NCI-H2227 (cell line): ENCODE measurements around the gene RNF40.

Source experiments
- DNase-seq: peaks from one replicate; lab custom pipeline; 2025; ENCODE audit not compliant: unreplicated experiment; lab: John Stamatoyannopoulos, UW

Gene RNF40

DNA sequence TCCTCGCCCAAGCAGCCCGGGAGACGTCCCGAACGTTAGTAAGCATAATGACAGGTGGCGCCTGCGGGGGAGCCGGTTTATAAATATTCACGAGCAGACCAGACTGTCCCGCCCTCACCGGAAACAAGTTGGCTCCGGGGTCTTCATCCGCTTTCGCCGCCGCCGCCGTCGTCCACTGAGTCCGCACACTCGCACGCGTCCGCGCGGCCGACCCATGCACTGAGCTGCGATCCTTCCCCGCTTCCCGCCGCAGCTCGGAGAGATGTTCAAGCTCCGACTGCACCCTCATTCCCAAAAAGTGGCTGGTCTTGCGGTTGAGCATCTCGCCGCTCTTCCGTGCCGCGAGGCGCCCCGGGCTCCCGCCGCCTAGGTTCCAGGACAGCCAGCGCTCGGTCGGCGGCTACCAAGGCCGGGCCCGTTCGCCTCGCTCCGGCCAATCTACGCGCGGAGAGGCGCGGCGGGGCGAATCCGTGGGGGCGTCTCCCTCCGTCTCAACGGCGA lies 645 bp upstream of the RNF40 start:
- peak; percentile 69 for DNase-seq

DNA sequence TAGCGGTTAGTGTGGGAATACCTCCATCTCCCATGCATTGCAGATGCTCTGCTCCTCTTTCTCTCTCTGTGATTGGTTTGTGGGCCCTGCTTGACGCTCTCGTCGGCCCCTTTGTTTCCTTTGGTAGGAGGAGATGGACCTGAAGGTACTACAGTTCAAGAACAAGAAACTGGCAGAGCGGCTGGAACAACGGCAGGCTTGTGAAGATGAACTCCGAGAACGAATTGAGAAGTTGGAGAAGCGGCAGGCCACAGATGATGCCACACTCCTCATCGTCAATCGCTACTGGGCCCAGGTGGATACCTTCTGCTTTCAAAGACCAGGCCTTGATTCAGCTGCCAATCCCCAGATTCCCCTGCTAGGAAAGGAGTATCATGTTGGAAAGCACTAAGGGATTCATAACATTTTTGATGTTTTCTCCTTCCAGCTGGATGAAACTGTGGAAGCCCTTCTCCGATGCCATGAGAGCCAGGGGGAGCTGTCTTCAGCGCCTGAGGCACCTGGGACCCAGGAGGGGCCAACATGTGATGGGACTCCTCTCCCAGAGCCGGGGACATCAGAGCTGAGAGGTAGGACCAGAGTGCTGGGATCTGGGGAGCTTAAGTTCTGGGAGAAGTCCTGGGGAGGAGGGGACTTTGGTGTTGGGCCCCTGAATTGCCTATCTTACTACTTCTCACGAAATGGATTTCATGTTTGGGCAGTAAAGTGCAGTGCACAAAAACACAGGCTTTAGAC lies 1.0 kb downstream of the RNF40 start:
- DNase-seq = no peak

DNA sequence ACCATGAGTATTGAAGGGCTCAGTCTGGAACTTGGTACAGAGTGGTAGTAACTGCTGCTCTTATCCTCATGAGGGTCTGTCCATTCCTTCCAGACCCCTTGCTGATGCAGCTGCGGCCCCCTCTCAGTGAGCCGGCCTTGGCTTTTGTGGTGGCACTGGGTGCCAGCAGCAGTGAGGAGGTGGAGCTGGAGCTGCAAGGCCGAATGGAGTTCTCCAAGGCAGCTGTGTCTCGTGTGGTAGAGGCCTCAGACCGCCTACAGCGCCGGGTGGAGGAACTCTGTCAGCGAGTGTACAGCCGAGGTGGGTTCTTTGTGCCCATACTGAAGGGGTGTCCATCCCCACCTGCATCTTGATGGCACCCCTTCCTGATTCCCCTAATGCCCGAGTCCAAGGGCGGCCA lies 2.0 kb downstream of the RNF40 start:
- no peak for DNase-seq

DNA sequence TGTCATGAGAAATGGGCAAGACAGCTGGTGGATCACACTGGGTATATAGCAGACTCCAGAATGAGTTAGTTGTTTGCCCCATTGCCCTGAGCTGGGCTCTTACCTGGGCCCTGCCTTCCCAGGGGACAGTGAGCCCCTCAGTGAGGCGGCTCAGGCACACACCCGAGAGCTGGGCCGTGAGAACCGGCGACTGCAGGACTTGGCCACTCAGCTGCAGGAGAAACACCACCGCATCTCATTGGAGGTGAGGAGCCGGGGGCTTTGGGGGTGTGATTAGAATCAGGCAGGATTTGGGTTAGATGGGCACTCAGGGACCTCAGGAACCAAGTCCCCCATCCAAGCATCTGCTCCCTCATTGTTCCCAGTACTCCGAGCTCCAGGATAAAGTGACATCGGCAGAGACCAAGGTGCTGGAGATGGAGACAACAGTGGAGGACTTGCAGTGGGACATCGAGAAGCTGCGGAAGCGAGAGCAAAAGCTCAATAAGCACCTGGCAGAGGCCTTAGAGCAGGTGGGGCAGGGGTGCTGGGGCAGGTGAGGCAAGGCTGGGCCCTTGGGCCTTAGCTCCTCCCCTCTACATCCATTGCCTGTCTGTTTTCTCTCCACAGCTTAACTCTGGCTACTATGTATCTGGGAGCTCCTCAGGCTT lies 2.8 kb downstream of the RNF40 start:
- DNase-seq = no peak

DNA sequence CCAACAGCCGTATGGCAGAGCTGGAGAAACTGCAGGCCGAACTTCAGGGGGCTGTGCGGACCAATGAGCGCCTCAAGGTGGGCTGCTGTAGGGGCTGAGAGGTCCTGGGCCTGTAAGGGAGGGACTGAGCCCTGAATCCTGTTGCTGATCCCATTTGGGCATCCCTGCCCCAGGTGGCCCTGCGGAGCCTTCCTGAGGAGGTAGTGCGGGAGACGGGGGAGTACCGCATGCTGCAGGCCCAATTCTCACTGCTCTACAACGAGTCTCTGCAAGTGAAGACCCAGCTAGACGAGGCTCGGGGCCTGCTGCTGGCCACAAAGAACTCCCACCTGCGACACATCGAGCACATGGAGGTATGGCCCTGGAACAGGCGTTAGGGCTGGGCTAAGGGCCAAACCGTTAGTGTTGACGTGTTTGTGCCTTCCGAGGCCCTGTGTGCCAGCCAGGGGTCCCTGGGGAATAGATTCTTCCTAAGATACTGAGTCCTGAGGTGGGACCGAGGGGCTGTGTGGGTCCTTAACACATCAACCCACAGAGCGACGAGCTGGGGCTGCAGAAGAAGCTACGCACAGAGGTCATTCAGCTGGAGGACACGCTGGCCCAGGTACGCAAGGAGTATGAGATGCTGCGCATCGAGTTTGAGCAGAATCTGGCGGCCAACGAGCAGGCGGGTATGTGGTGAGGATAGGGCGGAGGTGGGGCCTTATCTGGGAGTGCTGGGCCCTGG lies 4.2 kb downstream of the RNF40 start:
- DNase-seq = no peak

DNA sequence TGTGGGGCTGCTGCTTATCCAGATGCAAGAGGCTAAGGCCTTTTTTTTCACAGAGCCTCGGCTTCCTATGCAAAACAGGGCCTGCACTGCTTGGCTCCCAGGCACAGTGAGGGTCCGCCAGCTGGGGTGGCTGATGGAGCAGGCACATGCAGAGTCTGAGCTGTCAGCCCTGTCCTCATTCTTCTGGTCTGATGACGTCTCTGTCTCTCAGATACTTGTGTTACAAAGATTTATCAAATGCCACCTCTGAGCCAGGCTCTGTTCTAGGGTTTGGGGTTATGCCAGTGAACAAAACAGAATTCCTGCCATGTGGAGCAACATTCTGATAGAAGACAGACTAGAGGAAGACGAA lies 4.8 kb downstream of the RNF40 start:
- DNase-seq = no peak

DNA sequence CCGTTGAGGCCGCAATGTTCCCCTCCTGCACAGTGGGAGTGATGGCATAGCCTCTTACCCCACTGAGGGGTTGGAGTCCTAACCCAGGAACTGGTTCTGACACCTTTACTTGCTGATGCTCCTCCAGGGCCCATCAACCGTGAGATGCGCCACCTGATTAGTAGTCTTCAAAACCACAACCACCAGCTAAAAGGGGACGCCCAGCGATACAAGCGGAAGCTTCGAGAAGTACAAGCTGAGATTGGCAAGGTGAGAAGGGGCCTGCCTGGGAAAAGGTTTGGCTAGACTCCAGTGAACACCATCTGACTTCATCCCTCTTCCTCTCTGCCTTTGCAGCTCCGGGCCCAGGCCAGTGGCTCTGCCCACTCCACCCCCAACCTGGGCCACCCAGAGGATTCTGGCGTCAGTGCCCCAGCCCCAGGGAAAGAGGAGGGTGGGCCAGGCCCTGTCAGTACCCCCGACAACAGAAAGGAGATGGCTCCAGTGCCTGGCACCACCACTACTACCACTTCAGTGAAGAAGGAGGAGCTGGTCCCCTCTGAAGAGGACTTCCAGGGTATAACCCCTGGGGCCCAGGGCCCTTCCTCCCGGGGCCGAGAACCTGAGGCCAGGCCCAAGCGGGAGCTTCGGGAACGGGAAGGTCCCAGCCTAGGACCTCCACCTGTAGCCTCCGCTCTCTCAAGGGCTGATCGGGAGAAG lies 5.8 kb downstream of the RNF40 start:
- DNase-seq = no peak

DNA sequence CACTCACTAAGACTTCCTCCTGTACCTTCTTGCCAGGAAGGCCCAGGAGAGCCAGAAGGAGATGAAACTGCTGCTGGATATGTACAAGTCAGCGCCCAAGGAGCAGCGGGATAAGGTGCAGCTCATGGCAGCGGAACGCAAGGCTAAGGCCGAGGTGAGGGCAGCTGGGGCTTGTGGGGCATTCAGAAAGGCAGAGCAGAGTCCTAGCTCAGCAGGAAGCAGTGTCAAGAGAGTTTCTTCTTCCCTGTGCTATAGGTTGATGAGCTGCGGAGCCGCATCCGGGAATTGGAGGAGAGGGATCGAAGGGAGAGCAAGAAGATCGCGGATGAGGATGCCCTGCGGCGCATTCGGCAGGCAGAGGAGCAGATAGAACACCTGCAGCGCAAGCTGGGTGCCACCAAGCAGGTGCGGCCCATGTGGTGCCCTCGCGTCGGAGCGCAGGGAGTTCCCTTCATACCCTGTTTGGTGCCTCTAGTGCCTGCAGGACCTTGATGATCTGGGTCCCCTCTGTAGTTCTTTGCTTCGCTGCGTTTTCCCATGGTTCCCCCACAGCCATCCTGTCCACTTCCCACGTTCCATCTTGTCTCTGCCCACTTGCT lies 6.6 kb downstream of the RNF40 start:
- no peak for DNase-seq

DNA sequence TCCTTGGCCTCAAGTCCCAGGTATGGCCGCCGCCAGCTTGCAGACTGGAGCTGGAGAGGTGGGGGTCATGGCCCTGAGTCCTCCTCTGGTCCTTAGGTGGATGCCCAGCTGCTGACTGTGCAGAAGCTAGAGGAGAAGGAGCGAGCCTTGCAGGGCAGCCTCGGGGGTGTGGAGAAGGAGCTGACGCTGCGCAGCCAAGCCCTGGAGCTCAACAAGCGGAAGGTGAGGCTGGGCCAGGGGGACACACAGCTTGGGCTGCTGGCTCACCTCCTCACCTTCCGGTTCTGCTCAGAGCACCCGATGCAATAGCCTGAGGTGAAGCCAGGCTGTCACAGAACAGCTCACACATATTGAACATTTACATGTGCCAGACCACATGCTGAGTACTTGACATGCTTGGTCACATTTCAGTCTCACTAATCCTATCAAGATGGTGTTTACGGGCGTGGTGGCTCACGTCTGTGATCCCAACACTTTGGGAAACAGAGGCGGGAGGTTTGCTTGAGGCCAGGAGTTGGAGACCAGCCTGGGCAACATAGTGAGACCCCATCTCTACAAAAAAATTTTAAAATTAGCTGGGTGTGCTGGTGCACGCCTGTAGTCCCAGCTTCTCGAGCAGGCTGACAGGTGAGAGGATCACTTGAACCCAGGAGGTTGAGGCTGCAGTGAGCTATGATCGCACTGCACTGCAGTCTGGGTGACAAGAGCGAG lies 7.4 kb downstream of the RNF40 start:
- DNase-seq = no peak

DNA sequence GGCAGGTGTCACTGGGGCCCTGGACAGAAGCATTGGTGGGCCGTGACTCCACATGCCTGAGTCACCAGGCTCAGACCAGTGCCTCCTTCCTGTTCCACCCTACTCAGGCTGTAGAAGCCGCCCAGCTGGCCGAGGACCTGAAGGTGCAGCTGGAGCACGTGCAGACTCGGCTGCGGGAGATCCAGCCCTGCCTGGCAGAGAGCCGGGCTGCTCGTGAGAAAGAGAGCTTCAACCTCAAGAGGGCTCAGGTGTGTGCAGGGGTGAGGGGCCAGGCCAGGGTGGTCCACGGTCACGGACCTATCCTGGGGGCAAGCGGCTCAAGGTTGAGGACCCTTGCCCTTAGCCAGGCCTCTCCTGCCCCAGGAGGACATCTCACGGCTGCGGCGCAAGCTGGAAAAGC lies 9.6 kb downstream of the RNF40 start:
- DNase-seq = no peak

DNA sequence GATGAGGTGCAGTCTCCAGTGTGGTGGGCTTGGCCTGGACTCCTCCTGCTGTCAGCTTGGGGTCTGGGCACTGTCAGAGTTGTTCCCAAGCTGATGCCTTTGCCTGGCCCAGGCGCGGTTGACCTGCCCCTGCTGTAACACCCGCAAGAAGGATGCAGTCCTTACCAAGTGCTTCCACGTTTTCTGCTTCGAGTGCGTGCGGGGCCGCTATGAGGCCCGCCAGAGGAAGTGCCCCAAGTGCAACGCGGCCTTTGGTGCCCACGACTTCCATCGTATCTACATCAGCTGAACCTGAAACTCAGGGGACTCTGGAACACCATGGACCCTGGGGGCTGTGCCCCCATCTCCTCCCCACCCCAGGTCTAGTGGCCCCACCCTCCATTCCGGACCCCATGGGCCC lies 11.7 kb downstream of the RNF40 start:
- DNase-seq = no peak

DNA sequence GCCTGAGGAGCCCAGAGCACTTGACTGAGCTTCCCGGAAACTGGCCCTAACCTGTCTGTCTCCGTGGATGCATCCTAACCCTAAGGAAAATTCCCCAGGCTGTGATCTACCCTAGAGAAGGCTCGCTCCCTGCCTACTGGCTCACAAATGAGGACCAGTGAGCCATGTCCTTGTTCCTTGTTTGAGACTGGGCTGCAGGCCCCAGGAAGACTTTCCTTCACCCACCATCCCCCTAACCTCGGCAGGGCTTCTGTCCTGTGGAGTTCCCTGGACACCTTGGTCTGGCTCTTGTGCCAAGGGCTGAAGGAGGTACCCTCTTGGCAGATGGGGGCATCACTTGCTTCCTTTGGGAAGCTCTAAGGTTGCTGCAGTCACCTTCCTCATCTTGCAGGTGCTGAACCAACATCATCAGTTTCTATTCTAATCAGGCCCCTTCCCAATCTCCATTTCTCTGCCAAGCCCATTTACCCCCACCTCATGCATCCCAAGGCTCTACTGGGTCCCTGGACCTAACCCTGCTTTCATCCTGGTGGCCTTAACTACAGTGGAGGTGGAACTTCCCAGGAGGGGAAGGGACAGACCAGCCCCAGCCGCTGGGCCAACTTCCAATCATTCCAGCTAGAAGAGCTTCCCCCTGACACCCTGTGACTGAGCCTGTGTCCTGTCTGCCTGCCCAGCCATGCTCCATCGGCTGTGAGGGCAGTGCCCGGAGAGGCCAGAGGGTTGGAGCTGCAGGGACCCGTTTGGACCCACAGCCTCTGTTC lies 12.4 kb downstream of the RNF40 start:
- no peak for DNase-seq

DNA sequence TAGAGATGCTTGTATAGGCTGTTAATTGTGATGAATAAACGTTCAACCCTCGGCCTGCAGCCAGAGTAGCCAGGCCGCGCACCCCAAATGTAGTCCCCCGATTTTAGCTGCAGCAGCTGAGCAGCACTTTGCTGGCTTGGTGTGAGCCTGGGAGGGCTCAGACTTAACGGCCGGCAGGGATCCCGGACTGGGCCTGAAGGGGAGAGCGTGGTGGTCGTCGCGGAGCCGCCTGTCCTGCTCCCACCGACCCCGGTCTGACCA lies 12.9 kb downstream of the RNF40 start:
- no peak for DNase-seq

DNA sequence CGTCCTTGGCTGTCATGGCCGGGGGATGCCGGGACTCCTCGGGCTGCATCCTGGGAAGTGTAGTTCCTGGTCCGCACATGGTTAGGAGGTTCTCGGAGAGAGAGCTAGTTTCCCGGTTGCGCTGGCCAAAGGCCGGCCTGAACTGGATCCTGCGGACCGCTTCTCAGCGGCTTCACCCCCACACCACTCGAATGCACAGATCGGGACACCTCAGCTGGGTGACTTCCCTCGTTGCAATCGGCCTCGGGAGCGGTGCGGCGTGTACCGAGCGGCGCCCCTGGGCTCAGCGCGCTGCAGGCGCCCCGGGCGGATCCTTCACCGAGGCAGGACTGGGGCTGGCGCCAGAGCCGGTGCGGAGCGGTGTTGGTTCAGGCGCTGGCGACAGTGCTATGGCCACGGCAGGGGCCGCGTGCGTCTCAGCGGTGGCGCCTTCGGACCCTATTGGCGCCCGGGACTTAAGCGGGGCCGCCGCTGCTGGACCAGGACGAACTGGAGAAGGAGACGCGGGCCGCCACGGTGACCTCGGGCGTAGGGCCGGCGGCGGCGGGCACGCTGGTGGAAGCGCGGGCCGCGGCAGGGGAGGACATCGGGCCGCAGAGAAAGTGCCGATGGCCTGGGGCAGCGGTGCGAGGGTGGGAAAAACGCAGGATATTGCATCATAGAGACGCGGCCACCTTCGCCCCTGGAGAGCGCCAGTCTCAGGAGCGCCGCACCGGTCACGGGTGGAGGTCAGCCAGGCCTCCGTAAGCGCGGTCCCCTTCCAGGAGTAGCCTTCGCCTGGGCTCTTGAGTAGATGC lies 13.5 kb downstream of the RNF40 start:
- DNase-seq = peak; percentile 89

DNA sequence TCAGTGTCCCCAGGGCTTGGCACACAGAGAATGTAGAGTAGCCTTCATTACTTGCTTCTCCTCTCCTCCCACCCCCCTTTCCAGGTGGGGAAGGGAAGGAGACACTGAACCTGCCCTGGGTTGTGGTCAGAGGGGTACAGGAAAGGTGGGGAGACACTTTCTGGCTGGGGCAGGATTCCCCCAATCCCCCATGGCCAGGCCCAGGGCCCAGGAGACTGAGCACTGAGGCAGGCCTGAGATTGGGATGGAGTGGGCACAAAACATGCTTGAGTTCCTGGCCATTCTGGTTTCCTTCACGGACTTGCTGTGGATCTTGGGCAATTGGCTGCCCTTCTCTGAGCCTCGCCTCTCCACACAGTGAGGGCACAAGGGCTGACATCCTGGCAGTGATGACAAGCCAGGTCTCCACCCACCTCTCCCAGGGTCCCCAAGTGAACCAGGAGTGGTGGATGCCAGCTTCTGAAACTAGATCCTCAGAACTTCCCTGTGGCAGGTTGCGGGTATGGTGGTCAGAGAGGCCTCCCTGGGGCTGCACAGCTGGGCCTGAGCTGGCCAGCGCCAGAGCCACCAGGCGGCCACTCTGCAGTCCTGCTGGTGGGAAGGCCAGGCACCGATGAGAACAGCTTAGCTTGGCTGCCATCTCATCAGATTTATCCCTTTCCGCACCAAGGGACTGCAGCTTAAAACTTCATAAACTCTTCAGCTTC lies 15.6 kb downstream of the RNF40 start:
- no peak for DNase-seq

DNA sequence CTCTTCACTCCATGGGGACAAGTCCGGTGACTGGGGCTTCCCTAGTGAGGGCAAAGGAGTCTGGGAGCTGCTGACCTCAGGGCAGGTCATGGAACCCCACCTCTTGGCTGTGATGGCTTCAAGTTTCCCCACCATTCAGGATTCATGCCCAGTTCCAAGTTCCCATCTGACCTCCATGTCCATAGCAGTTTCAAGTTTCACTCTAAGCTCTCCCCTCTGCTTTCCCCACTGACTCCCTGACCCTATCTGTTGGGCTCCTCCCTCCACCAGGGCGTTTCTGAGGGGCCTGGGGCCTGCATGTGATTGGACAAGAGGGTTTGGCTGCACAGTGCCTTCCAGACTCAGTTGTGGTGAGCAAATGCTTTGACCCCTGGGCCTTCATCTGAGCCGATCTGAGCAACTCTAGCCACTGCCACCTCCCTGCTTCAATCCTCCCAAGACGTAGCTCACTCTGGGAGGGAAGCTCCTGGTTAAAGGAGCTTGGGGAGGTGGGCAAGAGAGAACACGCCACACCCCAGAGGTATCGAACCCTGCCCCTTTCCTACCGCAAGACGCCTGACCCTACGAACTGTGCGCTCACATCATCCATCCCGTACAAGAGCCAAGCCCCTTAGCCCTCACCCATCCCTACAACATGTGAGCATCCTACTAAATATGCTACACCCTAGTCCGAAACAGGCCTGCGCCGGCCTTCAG lies 16.6 kb downstream of the RNF40 start:
- DNase-seq = no peak

DNA sequence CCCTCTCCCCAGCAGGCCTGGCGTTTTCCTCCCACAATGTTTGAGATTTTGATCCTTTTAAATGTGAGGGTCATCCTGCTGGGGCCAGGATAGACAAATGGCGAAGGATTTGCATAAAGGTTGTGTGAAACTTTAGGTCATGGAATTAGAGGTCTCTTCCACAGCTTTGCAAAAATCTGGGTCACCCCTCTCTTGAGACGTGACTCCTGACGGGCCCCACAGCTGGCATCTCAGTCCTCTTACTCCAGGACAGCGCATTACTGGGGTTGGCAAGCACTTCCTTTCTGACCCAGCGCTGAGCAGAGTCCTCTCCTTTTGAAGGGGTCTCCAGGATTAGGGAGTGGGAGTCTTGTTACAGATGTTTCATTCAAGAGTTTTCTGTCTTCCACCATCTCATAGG lies 17.5 kb downstream of the RNF40 start:
- DNase-seq = no peak

DNA sequence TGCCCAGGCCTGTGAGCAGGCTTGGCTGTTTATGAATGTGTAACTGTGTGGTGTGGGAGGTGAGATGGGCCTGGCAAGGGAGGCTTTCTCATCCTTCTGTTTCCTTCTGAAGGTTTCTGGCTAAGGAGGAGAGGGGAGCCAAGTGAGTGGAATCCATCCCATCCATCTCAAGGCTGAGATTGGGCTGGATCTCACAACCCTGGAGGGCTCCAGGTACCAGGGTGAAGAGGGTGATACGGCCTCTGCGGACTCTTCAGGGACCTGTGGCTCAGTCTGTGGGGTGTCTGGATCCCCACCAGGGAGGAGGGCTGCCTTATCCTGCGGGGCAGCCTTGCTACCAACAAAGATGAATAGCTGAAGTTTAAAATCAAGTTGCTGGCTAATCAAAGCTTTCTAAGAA lies 17.9 kb downstream of the RNF40 start:
- DNase-seq = no peak
